ENCODE results near the gene STX2.

STX2 gene

GRCh38 chr12:130875193-130875592, 36.1 kb upstream of the STX2 start:
- intact Hi-C loops (cut with DNase I; ENCODE audit: low total_unique reads), result no loop called here
- H3K36me3 ChIP-seq, result peaks cover 33 to 38% (median 34%) of the 10 kb centered on the region in 3 donors
- TF ChIP-seq CTCF (IDR thresholded peaks at IDR 0.05), result no peak

GRCh38 chr12:130874696-130875095, 35.6 kb upstream of the STX2 start:
- no peak overlapping the region for H3K4me3 ChIP-seq
- peaks cover 33 to 38% (median 34%) of the 10 kb centered on the region in 3 donors for H3K36me3 ChIP-seq
- no peak overlapping the region for H3K27ac ChIP-seq
- H3K27me3 ChIP-seq, result no peaks in the 10 kb centered on the region
- no peak for TF ChIP-seq CTCF (IDR thresholded peaks at IDR 0.05)
- H3K4me1 ChIP-seq, result peaks cover 0 to 24% (median 17%) of the 10 kb centered on the region in 4 donors
- no peak for DNase-seq
- no peaks in the 10 kb centered on the region for H3K9me3 ChIP-seq
- intact Hi-C loops (cut with DNase I; ENCODE audit: low total_unique reads), result no loop called here

More at GRCh38 chr12:130875193-130875592, 36.1 kb upstream of the STX2 start:
- Histone ChIP-seq H3K27ac (no peak overlapping the region), H3K4me1 (peaks cover 0 to 24% (median 17%) of the 10 kb centered on the region in 4 donors), H3K4me3 (no peak overlapping the region), H3K27me3 (no peaks in the 10 kb centered on the region), H3K9me3 (no peaks in the 10 kb centered on the region)
- no peak for DNase-seq

GRCh38 chr12:130873825-130874224, 34.8 kb upstream of the STX2 start:
- H3K4me1 ChIP-seq, result peaks cover 0 to 24% (median 17%) of the 10 kb centered on the region in 4 donors
- intact Hi-C loops (cut with DNase I; ENCODE audit: low total_unique reads), result no loop called here
- no peak for DNase-seq
- H3K9me3 ChIP-seq, result no peaks in the 10 kb centered on the region
- peaks cover 33 to 38% (median 34%) of the 10 kb centered on the region in 3 donors for H3K36me3 ChIP-seq
- H3K27me3 ChIP-seq, result no peaks in the 10 kb centered on the region
- no peak overlapping the region for H3K27ac ChIP-seq
- H3K4me3 ChIP-seq, result no peak overlapping the region
- TF ChIP-seq CTCF (IDR thresholded peaks at IDR 0.05), result no peak

- peak overlapping the region in 1 of 2 donors; percentile 77 for H3K27ac ChIP-seq
- intact Hi-C loops (cut with DNase I; ENCODE audit: low total_unique reads), result no loop called here
- H3K4me3 ChIP-seq, result peak overlapping the region; percentile 76 to 79
- no peaks in the 10 kb centered on the region for H3K27me3 ChIP-seq
- no peaks in the 10 kb centered on the region for H3K9me3 ChIP-seq
- peaks cover 33 to 38% (median 34%) of the 10 kb centered on the region in 3 donors for H3K36me3 ChIP-seq
- TF ChIP-seq CTCF (IDR thresholded peaks at IDR 0.05), result no peak
- H3K4me1 ChIP-seq, result peaks cover 0 to 24% (median 17%) of the 10 kb centered on the region in 4 donors
- no peak for DNase-seq
These were observed 34.2 kb upstream of the STX2 start for GRCh38 chr12:130873106-130873795.

GRCh38 chr12:130872179-130873096, 33.4 kb upstream of the STX2 start:
- H3K36me3 ChIP-seq, result peaks cover 33 to 38% (median 34%) of the 10 kb centered on the region in 3 donors
- H3K9me3 ChIP-seq, result no peaks in the 10 kb centered on the region
- intact Hi-C loops (cut with DNase I; ENCODE audit: low total_unique reads), result no loop called here
- H3K4me3 ChIP-seq, result peak overlapping the region; percentile 76 to 79
- H3K27ac ChIP-seq, result peak overlapping the region; percentile 77 to 85
- no peak for TF ChIP-seq CTCF (IDR thresholded peaks at IDR 0.05)
- peaks cover 0 to 24% (median 17%) of the 10 kb centered on the region in 4 donors for H3K4me1 ChIP-seq
- no peaks in the 10 kb centered on the region for H3K27me3 ChIP-seq
- DNase-seq, result peak in 1 of 2 donors; percentile 69

Measured in tibial artery (tissue), 4 donors.